ENCODE data around the gene TMEM175. TPM values are rescaled to one million over a fixed set of nuclear protein-coding genes. Genes with fewer than 3 reads are reported as not detected.

The TMEM175 gene
- total and polyA plus RNA-seq, 2 of the 4 experiments (the other 2 are of a cell fraction), result 7.7 to 41.9 TPM

GRCh38 chr4:924107-925096, 7.9 kb upstream of the TMEM175 start:
- no peak overlapping the region for H3K4ac ChIP-seq (ENCODE audit: low read depth, low read length)
- H4K8ac ChIP-seq (ENCODE audit: low read depth in 2 of 2, low read length in 2 of 2), result no peak overlapping the region
- H2BK120ac ChIP-seq (ENCODE audit: low read depth, low read length), result no peak overlapping the region
- H3K4me1 ChIP-seq (ENCODE audit: control insufficient read depth, insufficient read depth, low read length), result peaks cover 12% of the 10 kb centered on the region
- no peak overlapping the region for H4K5ac ChIP-seq (ENCODE audit: low read depth, low read length)
- no peak overlapping the region for H2AFZ ChIP-seq (replicated peaks; ENCODE audit: low read length, poor library complexity)
- intact Hi-C loops (cut with micrococcal nuclease) (no loop called here), in situ Hi-C loops (cut with MboI; ENCODE audit: low sequenced_read_pairs) (no loop called here), dilution Hi-C loops (cut with HindIII; ENCODE audit: low sequenced_read_pairs, unreplicated experiment) (no loop called here)
- H2AK9ac ChIP-seq (replicated peaks; ENCODE audit: low read depth, low read length, poor library complexity), result no peak overlapping the region
- ChIA-PET POLR2A (ENCODE audit: unreplicated experiment) (no interaction called here), CTCF (no interaction called here)
- no peak overlapping the region for H3K4me2 ChIP-seq (ENCODE audit: low read depth, low read length)
- H4K91ac ChIP-seq (ENCODE audit: insufficient read depth, low read depth, low read length), result no peak overlapping the region
- TF ChIP-seq MAFK (IDR thresholded peaks at IDR 0.05; ENCODE audit: low read depth, low read length) (no peak), MXI1 (IDR thresholded peaks at IDR 0.05; ENCODE audit: borderline replicate concordance, low read depth, low read length) (no peak), POLR2A (IDR thresholded peaks at IDR 0.05; ENCODE audit: low read depth, low read length) (no peak), MAZ (IDR thresholded peaks at IDR 0.05; ENCODE audit: borderline replicate concordance, low read depth, low read length) (no peak), NFE2L2 (IDR thresholded peaks at IDR 0.05; ENCODE audit: low read depth, low read length) (no peak), CHD1 (IDR thresholded peaks at IDR 0.05; ENCODE audit: low read depth, low read length) (no peak), USF2 (IDR thresholded peaks at IDR 0.05; ENCODE audit: low read depth, low read length) (no peak), SMC3 (IDR thresholded peaks at IDR 0.05; ENCODE audit: low read depth, low read length) (no peak), BHLHE40 (IDR thresholded peaks at IDR 0.05; ENCODE audit: low read depth, low read length) (no peak), RFX5 (IDR thresholded peaks at IDR 0.05; ENCODE audit: low read depth, low read length) (no peak), FOS (IDR thresholded peaks at IDR 0.05; ENCODE audit: low read depth, low read length) (no peak), CEBPB (IDR thresholded peaks at IDR 0.05; ENCODE audit: low read depth, low read length) (no peak), ELK1 (IDR thresholded peaks at IDR 0.05; ENCODE audit: borderline replicate concordance, low read depth, low read length) (no peak)
- H3K4me3 ChIP-seq (ENCODE audit: insufficient read depth, low read depth, low read length), result no peak overlapping the region
- H3K9me1 ChIP-seq (ENCODE audit: insufficient read depth, low read length), result peaks cover 16% of the 10 kb centered on the region
- no peak overlapping the region for H2BK20ac ChIP-seq (ENCODE audit: low read depth, low read length)
- ATAC-seq (ENCODE audit: low read depth), result peak; percentile 36; the same call in 1 of the 2 replicates
- H3K27me3 ChIP-seq (ENCODE audit: control insufficient read depth, insufficient read depth, low read length), result no peaks in the 10 kb centered on the region
- peaks cover 13 to 77% of the 10 kb centered on the region in 2 experiments for H3K79me1 ChIP-seq (ENCODE audit: low read depth in 1 of 2, low read length in 2 of 2)
- DNase-seq, result peak; percentile 78
- H4K20me1 ChIP-seq (ENCODE audit: insufficient read depth, low read length), result peaks cover 84% of the 10 kb centered on the region
- 0 out of 2 replicates have a peak overlapping the region, but pooled peaks have one; percentile 1 for H3K56ac ChIP-seq (ENCODE audit: extremely low read depth, insufficient read depth, low read length)
- no TSS peak for BruUV-seq (replicated peaks)
- WGBS, 2 experiments (ENCODE audit: extremely low coverage in 2 of 2, insufficient read length in 1 of 2), result 91% methylated on average over 4 of the region's 18 CpGs; no CpG with 5 or more reads in 1 of the 2 experiments
- H3K9ac ChIP-seq (ENCODE audit: low read depth, low read length), result no peak overlapping the region
- H3K23ac ChIP-seq (ENCODE audit: low read depth, low read length), result peak overlapping the region; percentile 74; the same call in 1 of the 2 replicates
- no peak overlapping the region for H2BK5ac ChIP-seq (ENCODE audit: low read depth, low read length, poor library complexity, severe bottlenecking)
- H2BK15ac ChIP-seq (ENCODE audit: low read depth, low read length), result no peak overlapping the region
- H2AK5ac ChIP-seq (ENCODE audit: low read depth, low read length), result no peak overlapping the region; the same call in 1 of the 2 replicates
- H3K27ac ChIP-seq (ENCODE audit: insufficient read depth, low read length), result no peak overlapping the region
- H3K14ac ChIP-seq (replicated peaks; ENCODE audit: low read depth, low read length), result peak overlapping the region; percentile 55; the same call in 1 of the 2 replicates
- H3K36me3 ChIP-seq (ENCODE audit: control insufficient read depth, insufficient read depth, low read length), result peaks cover 7% of the 10 kb centered on the region; the same call in 1 of the 2 replicates
- no peak overlapping the region for H3K18ac ChIP-seq (ENCODE audit: low read depth, low read length)
- H3K9me3 ChIP-seq (ENCODE audit: control insufficient read depth, insufficient read depth, low read length), result no peaks in the 10 kb centered on the region
